COR-L47 (cell line): Measurements from ENCODE around the gene ARF3.

Source experiments
- DNase-seq: peaks from one replicate; lab custom pipeline; 2025; lab: John Stamatoyannopoulos, UW

Gene ARF3

GRCh38 chr12:48957141-48958048 is at the start of gene ARF3:
Gene ARF3 (minus strand): TSS chr12:48957487. CDS start chr12:48941095, 16,392 bp downstream.
- peak; percentile 98 for DNase-seq

- no peak for DNase-seq
Measured at GRCh38 chr12:49000346-49000745, 43.1 kb upstream of the ARF3 start.

- DNase-seq: peak; percentile 59
Measured at GRCh38 chr12:48999371-49000131, 42.3 kb upstream of the ARF3 start, which contains the start of gene DDN. Gene DDN (minus strand): TSS chr12:48999375. CDS start chr12:48999287, 88 bp downstream.

GRCh38 chr12:48998497-48999353 is 41.4 kb upstream of the ARF3 start:
- DNase-seq: no peak

- DNase-seq: no peak
Measured at GRCh38 chr12:48997719-48998496, 40.6 kb upstream of the ARF3 start.

GRCh38 chr12:48996794-48997718 is 39.8 kb upstream of the ARF3 start:
- DNase-seq: peak; percentile 66

GRCh38 chr12:48995086-48995879 is 38.0 kb upstream of the ARF3 start:
- DNase-seq: peak; percentile 82

- no peak for DNase-seq
Measured at GRCh38 chr12:48994224-48995085, 37.2 kb upstream of the ARF3 start.

GRCh38 chr12:48993787-48994186 is 36.5 kb upstream of the ARF3 start:
- no peak for DNase-seq

GRCh38 chr12:48991247-48992050 is 34.2 kb upstream of the ARF3 start:
- DNase-seq: no peak

- DNase-seq: no peak
Measured at GRCh38 chr12:48990552-48990951, 33.3 kb upstream of the ARF3 start.

- DNase-seq: no peak
Measured at GRCh38 chr12:48988030-48988649, 30.9 kb upstream of the ARF3 start.

GRCh38 chr12:48986720-48987291 is 29.5 kb upstream of the ARF3 start:
- DNase-seq: peak; percentile 83

GRCh38 chr12:48985901-48986300 is 28.6 kb upstream of the ARF3 start:
- DNase-seq: no peak

GRCh38 chr12:48985475-48985897 is 28.2 kb upstream of the ARF3 start:
- DNase-seq: peak; percentile 47

- DNase-seq: no peak
Measured at GRCh38 chr12:48982397-48983080, 25.3 kb upstream of the ARF3 start.
